HEK293 (cell line): ENCODE measurements around the gene ATOH7.

Source experiments
- HOXA7 ChIP-seq: sonication (generic); formaldehyde crosslinking; IDR thresholded peaks from 2 replicates; pipeline ENCODE4 v1.8.1; 2022; ENCODE audit warnings: missing genetic modification reagents, borderline replicate concordance
- KLF7 ChIP-seq: fragments of 450-650 bp; formaldehyde crosslinking; IDR thresholded peaks from 2 replicates; pipeline ENCODE4 v1.5.1; 2016; ENCODE audit warnings: missing biosample characterization, missing genetic modification characterization, borderline replicate concordance
- PRDM6 ChIP-seq: fragments of 450-650 bp; formaldehyde crosslinking; IDR thresholded peaks from 2 replicates; pipeline ENCODE4 v1.5.1; 2017; ENCODE audit warnings: missing biosample characterization, missing genetic modification characterization
- REST ChIP-seq: fragments of 450-650 bp; formaldehyde crosslinking; IDR thresholded peaks from 2 replicates; pipeline ENCODE4 v1.5.1; 2016; ENCODE audit warnings: missing biosample characterization, missing genetic modification characterization
- TSHZ1 ChIP-seq: fragments of 450-650 bp; formaldehyde crosslinking; IDR thresholded peaks from 2 replicates; pipeline ENCODE4 v1.5.1; 2016; ENCODE audit warnings: missing biosample characterization, missing genetic modification characterization, borderline replicate concordance
- YY1 ChIP-seq: fragments of 450-650 bp; formaldehyde crosslinking; IDR thresholded peaks from 2 replicates; pipeline ENCODE4 v1.5.1; 2018; ENCODE audit warnings: missing biosample characterization, missing genetic modification characterization
- ZBTB20 ChIP-seq: fragments of 450-650 bp; formaldehyde crosslinking; IDR thresholded peaks from 2 replicates; pipeline ENCODE4 v1.5.1; 2016; ENCODE audit warnings: missing biosample characterization, missing genetic modification characterization
- ZBTB44 ChIP-seq: fragments of 450-650 bp; IDR thresholded peaks from 2 replicates; pipeline ENCODE4 v1.5.1; 2018; ENCODE audit warnings: missing biosample characterization, mild to moderate bottlenecking, missing genetic modification characterization
- ZFP37 ChIP-seq: fragments of 450-650 bp; formaldehyde crosslinking; IDR thresholded peaks from 2 replicates; pipeline ENCODE4 v1.5.1; 2016; ENCODE audit warnings: missing biosample characterization, missing genetic modification characterization
- ZNF112 ChIP-seq: fragments of 450-650 bp; formaldehyde crosslinking; IDR thresholded peaks from 2 replicates; pipeline ENCODE4 v1.5.0; 2017; ENCODE audit warnings: missing biosample characterization, missing genetic modification characterization
- ZNF140 ChIP-seq: fragments of 450-650 bp; formaldehyde crosslinking; IDR thresholded peaks from 2 replicates; pipeline ENCODE4 v1.5.1; 2016; ENCODE audit warnings: missing biosample characterization, missing genetic modification characterization
- ZNF221 ChIP-seq: fragments of 450-650 bp; formaldehyde crosslinking; IDR thresholded peaks from 2 replicates; pipeline ENCODE4 v1.5.1; 2017; ENCODE audit warnings: missing biosample characterization, missing genetic modification characterization, borderline replicate concordance
- ZNF23 ChIP-seq: fragments of 450-650 bp; formaldehyde crosslinking; IDR thresholded peaks from 2 replicates; pipeline ENCODE4 v1.5.1; 2016; ENCODE audit warnings: missing biosample characterization, missing genetic modification characterization, borderline replicate concordance
- ZNF302 ChIP-seq: fragments of 450-650 bp; formaldehyde crosslinking; IDR thresholded peaks from 2 replicates; pipeline ENCODE4 v1.5.1; 2016; ENCODE audit warnings: missing biosample characterization, missing genetic modification characterization, low read depth
- ZNF335 ChIP-seq: fragments of 450-650 bp; formaldehyde crosslinking; conservative IDR thresholded peaks from 2 replicates; pipeline ENCODE4 v1.5.1; 2016; ENCODE audit warnings: missing biosample characterization, missing genetic modification characterization
- ZNF354C ChIP-seq: fragments of 450-650 bp; formaldehyde crosslinking; IDR thresholded peaks from 2 replicates; pipeline ENCODE4 v1.5.1; 2016; ENCODE audit warnings: missing biosample characterization, missing genetic modification characterization, low read depth, borderline replicate concordance
- ZNF394 ChIP-seq: fragments of 450-650 bp; formaldehyde crosslinking; IDR thresholded peaks from 2 replicates; pipeline ENCODE4 v1.5.1; 2016; ENCODE audit warnings: missing biosample characterization, missing genetic modification characterization, mild to moderate bottlenecking, moderate library complexity, borderline replicate concordance
- ZNF529 ChIP-seq: fragments of 450-650 bp; formaldehyde crosslinking; IDR thresholded peaks from 2 replicates; pipeline ENCODE4 v1.5.1; 2017; ENCODE audit warnings: missing genetic modification characterization, missing biosample characterization; ENCODE audit not compliant: insufficient replicate concordance
- ZNF555 ChIP-seq: fragments of 450-650 bp; formaldehyde crosslinking; conservative IDR thresholded peaks from 2 replicates; pipeline ENCODE4 v1.5.1; 2017; ENCODE audit warnings: missing biosample characterization, mild to moderate bottlenecking, missing genetic modification characterization, inconsistent platforms
- ZNF558 ChIP-seq: fragments of 450-650 bp; formaldehyde crosslinking; IDR thresholded peaks from 2 replicates; pipeline ENCODE4 v1.5.1; 2016; ENCODE audit warnings: missing biosample characterization, missing genetic modification characterization
- ZNF571 ChIP-seq: fragments of 450-650 bp; formaldehyde crosslinking; IDR thresholded peaks from 2 replicates; pipeline ENCODE4 v1.5.0; 2017; ENCODE audit warnings: missing biosample characterization, missing genetic modification characterization
- ZNF670 ChIP-seq: fragments of 450-650 bp; formaldehyde crosslinking; IDR thresholded peaks from 2 replicates; pipeline ENCODE4 v1.5.1; 2016; ENCODE audit warnings: missing biosample characterization, missing genetic modification characterization, low read depth
- ZNF692 ChIP-seq: fragments of 450-650 bp; formaldehyde crosslinking; IDR thresholded peaks from 2 replicates; pipeline ENCODE4 v1.5.1; 2016; ENCODE audit warnings: missing biosample characterization, missing genetic modification characterization
- ZNF792 ChIP-seq: fragments of 450-650 bp; formaldehyde crosslinking; IDR thresholded peaks from 2 replicates; pipeline ENCODE4 v1.5.1; 2016; ENCODE audit warnings: missing biosample characterization, missing genetic modification characterization
- ZNF830 ChIP-seq: fragments of 450-650 bp; IDR thresholded peaks from 2 replicates; pipeline ENCODE4 v1.5.0; 2018; ENCODE audit warnings: missing biosample characterization, missing genetic modification characterization, low read depth, mild to moderate bottlenecking, moderate library complexity
- ZSCAN4 ChIP-seq: fragments of 450-650 bp; formaldehyde crosslinking; IDR thresholded peaks from 2 replicates; pipeline ENCODE4 v1.5.1; 2017; ENCODE audit warnings: missing biosample characterization, missing genetic modification characterization

ATOH7 gene

GRCh38 chr10:68231106-68231816, 652 bp downstream of the ATOH7 start (continued):
- TF ChIP-seq ZNF394 (peak; percentile 10; the same call in 1 of the 2 replicates), PRDM6 (tag by site-specific recombination) (no peak), ZNF302 (no peak), ZNF558 (tag by site-specific recombination) (no peak), YY1 (tag by site-specific recombination) (peak; percentile 38; the same call in 1 of the 2 replicates), ZNF670 (tag by site-specific recombination) (no peak), ZNF692 (tag by site-specific recombination) (peak; percentile 96), ZBTB20 (tag by site-specific recombination) (peak; percentile 80), ZNF354C (tag by site-specific recombination) (no peak), HOXA7 (CRISPR knock-in tag) (no peak), ZNF792 (no peak), ZNF830 (tag by site-specific recombination) (no peak), KLF7 (tag by site-specific recombination) (no peak), ZNF112 (tag by site-specific recombination) (no peak), ZFP37 (tag by site-specific recombination) (peak; percentile 92), ZNF571 (tag by site-specific recombination) (no peak), ZNF140 (tag by site-specific recombination) (no peak), TSHZ1 (tag by site-specific recombination) (no peak), ZNF221 (tag by site-specific recombination) (no peak), ZSCAN4 (no peak), ZNF555 (tag by site-specific recombination) (no peak), ZNF529 (tag by site-specific recombination) (no peak), ZNF335 (tag by site-specific recombination) (peak; percentile 89), REST (tag by site-specific recombination) (no peak; the same call in 1 of the 2 replicates), ZNF23 (tag by site-specific recombination) (no peak), ZBTB44 (tag by site-specific recombination) (no peak)
